Measurements from ENCODE around the gene SETDB2.
A peak's percentile ranks its signal among the peaks of the same experiment; 100 is the strongest.

SETDB2 gene

GRCh38 chr13:49428041-49428763 lies 15.9 kb upstream of the SETDB2 start:
- no peak for DNase-seq (ENCODE audit: low spot score)

- no peak for DNase-seq (ENCODE audit: low spot score)
Observed at GRCh38 chr13:49429121-49429520, 15.0 kb upstream of the SETDB2 start.

GRCh38 chr13:49435992-49436391 lies 8.1 kb upstream of the SETDB2 start:
- no peak for DNase-seq (ENCODE audit: low spot score)

- peak; percentile 54 for DNase-seq (ENCODE audit: low spot score)
Observed at GRCh38 chr13:49436890-49437289, 7.2 kb upstream of the SETDB2 start.

GRCh38 chr13:49437705-49438104 lies 6.4 kb upstream of the SETDB2 start:
- no peak for DNase-seq (ENCODE audit: low spot score)

GRCh38 chr13:49439609-49440008 lies 4.5 kb upstream of the SETDB2 start:
- DNase-seq (ENCODE audit: low spot score), result no peak

- DNase-seq (ENCODE audit: low spot score), result no peak
Observed at GRCh38 chr13:49441312-49441711, 2.8 kb upstream of the SETDB2 start.

GRCh38 chr13:49441846-49442245 lies 2.2 kb upstream of the SETDB2 start:
- DNase-seq (ENCODE audit: low spot score), result no peak

- DNase-seq (ENCODE audit: low spot score), result no peak
Observed at GRCh38 chr13:49443357-49443703, 744 bp upstream of the SETDB2 start.

- DNase-seq (ENCODE audit: low spot score), result peak; percentile 66
Observed at GRCh38 chr13:49444524-49445395, 686 bp downstream of the SETDB2 start.

- DNase-seq (ENCODE audit: low spot score), result no peak
Observed at GRCh38 chr13:49446473-49446872, 2.4 kb downstream of the SETDB2 start.

GRCh38 chr13:49448753-49449152 lies 4.7 kb downstream of the SETDB2 start:
- DNase-seq (ENCODE audit: low spot score), result no peak

GRCh38 chr13:49450105-49450819 lies 6.2 kb downstream of the SETDB2 start:
- DNase-seq (ENCODE audit: low spot score), result no peak

GRCh38 chr13:49452725-49453457 lies 8.8 kb downstream of the SETDB2 start:
- DNase-seq (ENCODE audit: low spot score), result no peak

GRCh38 chr13:49453465-49453864 lies 9.4 kb downstream of the SETDB2 start:
- no peak for DNase-seq (ENCODE audit: low spot score)

GRCh38 chr13:49454388-49455006 lies 10.4 kb downstream of the SETDB2 start:
- DNase-seq (ENCODE audit: low spot score), result no peak

- no peak for DNase-seq (ENCODE audit: low spot score)
Observed at GRCh38 chr13:49455007-49455398, 10.9 kb downstream of the SETDB2 start.

GRCh38 chr13:49456156-49456555 lies 12.1 kb downstream of the SETDB2 start:
- no peak for DNase-seq (ENCODE audit: low spot score)

- no peak for DNase-seq (ENCODE audit: low spot score)
Observed at GRCh38 chr13:49457221-49457620, 13.1 kb downstream of the SETDB2 start.

GRCh38 chr13:49459580-49459979 lies 15.5 kb downstream of the SETDB2 start:
- DNase-seq (ENCODE audit: low spot score), result no peak

GRCh38 chr13:49464085-49464484 lies 20.0 kb downstream of the SETDB2 start:
- DNase-seq (ENCODE audit: low spot score), result no peak

All from LoVo (cell line).